Spinal cord (tissue), 10 donors: ENCODE measurements around the gene TSKU. TPM values are rescaled to one million over a fixed set of nuclear protein-coding genes. Genes with fewer than 3 reads are reported as not detected.

Experiments
- DNase-seq, 6 donors: peaks; one replicate each; pipeline versions ENCODE4 v3.0.0 to v3.0.0-alpha.2; 2013 to 2015; ENCODE audit warnings: low spot score in 6 of 6, low read depth in 4 of 6
- H3K27ac ChIP-seq: one replicate; pipeline ENCODE4 v1.5.1; 2013; ENCODE audit warnings: low read depth, low read length, control low read depth
- H3K27me3 ChIP-seq: one replicate; pipeline ENCODE4 v1.6.1; 2013; ENCODE audit warnings: low read length; ENCODE audit not compliant: control insufficient read depth, insufficient read depth
- H3K36me3 ChIP-seq: one replicate; pipeline ENCODE4 v1.6.1; 2013; ENCODE audit warnings: low read length; ENCODE audit not compliant: control insufficient read depth, insufficient read depth
- H3K4me1 ChIP-seq: one replicate; pipeline ENCODE4 v1.6.1; 2013; ENCODE audit warnings: low read length; ENCODE audit not compliant: control insufficient read depth, insufficient read depth
- H3K4me3 ChIP-seq: one replicate; pipeline ENCODE4 v1.5.1; 2013; ENCODE audit warnings: low read depth, low read length, control low read depth
- H3K9me3 ChIP-seq: one replicate; pipeline ENCODE4 v1.6.1; 2013; ENCODE audit warnings: low read length; ENCODE audit not compliant: control insufficient read depth, insufficient read depth
- WGBS: methylation state at CpG from one replicate; pipeline ENCODE4 v1.1.5; 2013; ENCODE audit warnings: missing lambda C conversion rate; ENCODE audit not compliant: insufficient coverage; 5-methylcytosine and 5-hydroxymethylcytosine counted together
- polyA plus RNA-seq, 2 donors: library from polyadenylated mRNA; unstranded; fragments of 120-200 nt; gene quantifications; one replicate each; pipeline ENCODE4 v1.2.1, GENCODE V29; 2013; ENCODE audit not compliant: insufficient read length in 2 of 2
- total RNA-seq, 2 donors: library from RNA; depleted of rRNA in 1 of 2; stranded (reverse); fragments of 120-200 nt in 1 of 2; fragments of >200 nt in 1 of 2; gene quantifications; one replicate each; pipeline versions ENCODE4 v1.2.3 to v1.2.4, GENCODE V29; 2013 to 2014
- donor health status: healthy.

TSKU gene
- total and polyA plus RNA-seq, 4 donors: 7.9 to 30.9 (median 24.9) TPM

GRCh38 chr11:76740772-76741171, 42.4 kb upstream of the TSKU start:
- peaks cover 13% of the 10 kb centered on the region for H3K4me1 ChIP-seq
- H3K27me3 ChIP-seq: no peaks in the 10 kb centered on the region
- H3K9me3 ChIP-seq: no peaks in the 10 kb centered on the region
- no peak overlapping the region for H3K4me3 ChIP-seq
- WGBS: no CpG with 5 or more reads among the region's 5 CpGs
- no peaks in the 10 kb centered on the region for H3K36me3 ChIP-seq
- no peak overlapping the region for H3K27ac ChIP-seq
- DNase-seq: no peak

GRCh38 chr11:76742902-76743301, 40.3 kb upstream of the TSKU start:
- 89% methylated on average over 3 of the region's 4 CpGs for WGBS
- Histone ChIP-seq H3K9me3 (no peaks in the 10 kb centered on the region), H3K27me3 (no peaks in the 10 kb centered on the region), H3K36me3 (no peaks in the 10 kb centered on the region), H3K4me1 (peaks cover 9% of the 10 kb centered on the region), H3K4me3 (no peak overlapping the region), H3K27ac (no peak overlapping the region)
- peak in 1 of 6 donors; percentile 19 for DNase-seq

GRCh38 chr11:76744186-76745043, 38.7 kb upstream of the TSKU start:
- Histone ChIP-seq H3K4me1 (peaks cover 3% of the 10 kb centered on the region), H3K4me3 (no peak overlapping the region), H3K27me3 (no peaks in the 10 kb centered on the region), H3K27ac (no peak overlapping the region), H3K9me3 (no peaks in the 10 kb centered on the region), H3K36me3 (no peaks in the 10 kb centered on the region)
- 62% methylated on average over 12 of the region's 14 CpGs for WGBS
- DNase-seq: peak in 1 of 6 donors; percentile 63

- H3K27ac ChIP-seq: no peak overlapping the region
- DNase-seq: no peak
- 63% methylated on average over 3 of the region's 4 CpGs for WGBS
Measured at GRCh38 chr11:76745044-76745376, 38.1 kb upstream of the TSKU start.

GRCh38 chr11:76745561-76746207, 37.5 kb upstream of the TSKU start:
- Histone ChIP-seq H3K4me3 (no peak overlapping the region), H3K9me3 (no peaks in the 10 kb centered on the region), H3K4me1 (peaks cover 3% of the 10 kb centered on the region), H3K27ac (no peak overlapping the region), H3K27me3 (no peaks in the 10 kb centered on the region), H3K36me3 (no peaks in the 10 kb centered on the region)
- no peak for DNase-seq
- WGBS: 81% methylated on average over 8 of the region's 8 CpGs

More at GRCh38 chr11:76745044-76745376, 38.1 kb upstream of the TSKU start:
- H3K27me3 ChIP-seq: no peaks in the 10 kb centered on the region
- H3K4me3 ChIP-seq: no peak overlapping the region
- H3K4me1 ChIP-seq: peaks cover 3% of the 10 kb centered on the region
- no peaks in the 10 kb centered on the region for H3K36me3 ChIP-seq
- no peaks in the 10 kb centered on the region for H3K9me3 ChIP-seq

- H3K4me1 ChIP-seq: peaks cover 6% of the 10 kb centered on the region
- peaks cover 2% of the 10 kb centered on the region for H3K27me3 ChIP-seq
- no peaks in the 10 kb centered on the region for H3K36me3 ChIP-seq
- 91% methylated on average over 5 of the region's 8 CpGs for WGBS
- no peaks in the 10 kb centered on the region for H3K9me3 ChIP-seq
- DNase-seq: no peak
- H3K27ac ChIP-seq: no peak overlapping the region
- no peak overlapping the region for H3K4me3 ChIP-seq
Measured at GRCh38 chr11:76747153-76747914, 35.8 kb upstream of the TSKU start.

- Histone ChIP-seq H3K36me3 (no peaks in the 10 kb centered on the region), H3K27ac (no peak overlapping the region), H3K9me3 (no peaks in the 10 kb centered on the region), H3K4me3 (no peak overlapping the region), H3K27me3 (peaks cover 7% of the 10 kb centered on the region), H3K4me1 (peaks cover 14% of the 10 kb centered on the region)
- no peak for DNase-seq
- WGBS: 78% methylated on average over 9 of the region's 13 CpGs
Measured at GRCh38 chr11:76747915-76748860, 35.0 kb upstream of the TSKU start.

- WGBS: 78% methylated on average over 2 of the region's 5 CpGs
- no peak overlapping the region for H3K27ac ChIP-seq
- peak in 1 of 6 donors; percentile 84 for DNase-seq
- H3K4me3 ChIP-seq: no peak overlapping the region
- H3K36me3 ChIP-seq: no peaks in the 10 kb centered on the region
- peaks cover 14% of the 10 kb centered on the region for H3K4me1 ChIP-seq
- peaks cover 7% of the 10 kb centered on the region for H3K27me3 ChIP-seq
- no peaks in the 10 kb centered on the region for H3K9me3 ChIP-seq
Measured at GRCh38 chr11:76748948-76749347, 34.2 kb upstream of the TSKU start.

GRCh38 chr11:76750067-76750466, 33.1 kb upstream of the TSKU start:
- H3K4me1 ChIP-seq: peaks cover 12% of the 10 kb centered on the region
- H3K36me3 ChIP-seq: no peaks in the 10 kb centered on the region
- H3K9me3 ChIP-seq: no peaks in the 10 kb centered on the region
- no peak overlapping the region for H3K4me3 ChIP-seq
- no peak for DNase-seq
- no CpG with 5 or more reads among the region's 2 CpGs for WGBS
- H3K27ac ChIP-seq: no peak overlapping the region
- H3K27me3 ChIP-seq: peaks cover 7% of the 10 kb centered on the region
